KMS-11 (cell line): ENCODE results near the gene BCAS4.
"Not testable (repeated sequence)": the region's sequence is repeated elsewhere in the genome, so short reads cannot be mapped to it uniquely, and the experiment has no call there.

Source experiments
- H2AFZ ChIP-seq: fragments of 200-600 bp; sonication (generic); 2 replicates; pipeline ENCODE4 v1.6.1; 2016; ENCODE audit warnings: antibody characterized with exemption, mixed run types, low read depth
- H3K27ac ChIP-seq: fragments of 200-600 bp; sonication (generic); 2 replicates; pipeline ENCODE4 v1.6.1; 2016; ENCODE audit warnings: mild to moderate bottlenecking, mixed run types
- H3K27me3 ChIP-seq: fragments of 200-600 bp; sonication (generic); 2 replicates; pipeline ENCODE4 v1.6.1; 2017; ENCODE audit warnings: mild to moderate bottlenecking, low read depth, mixed run types, moderate library complexity; ENCODE audit not compliant: insufficient read depth
- H3K36me3 ChIP-seq: fragments of 200-600 bp; sonication (generic); 2 replicates; pipeline ENCODE4 v1.6.1; 2017; ENCODE audit warnings: mild to moderate bottlenecking, mixed run types; ENCODE audit not compliant: insufficient read depth
- H3K4me1 ChIP-seq: fragments of 200-600 bp; sonication (generic); 2 replicates; pipeline ENCODE4 v1.6.1; 2016; ENCODE audit warnings: mild to moderate bottlenecking, low read depth, mixed run types; ENCODE audit not compliant: poor library complexity, severe bottlenecking
- H3K4me2 ChIP-seq: fragments of 200-600 bp; sonication (generic); 2 replicates; pipeline ENCODE4 v1.7.0; 2016; ENCODE audit warnings: mild to moderate bottlenecking, mixed run types
- H3K4me3 ChIP-seq: fragments of 200-600 bp; sonication (generic); IDR thresholded peaks from 2 replicates; pipeline ENCODE4 v1.6.1; 2017; ENCODE audit warnings: low read depth, low read length, mixed read lengths; ENCODE audit not compliant: insufficient read depth
- H3K79me2 ChIP-seq: fragments of 200-600 bp; sonication (generic); 2 replicates; pipeline ENCODE4 v1.6.1; 2016; ENCODE audit warnings: low read depth, mixed run types; ENCODE audit not compliant: insufficient read depth
- H3K9ac ChIP-seq: fragments of 200-600 bp; sonication (generic); 2 replicates; pipeline ENCODE4 v1.6.1; 2016; ENCODE audit warnings: mild to moderate bottlenecking, mixed run types
- H4K20me1 ChIP-seq: fragments of 200-600 bp; sonication (generic); 2 replicates; pipeline ENCODE4 v1.6.1; 2016; ENCODE audit warnings: mild to moderate bottlenecking, mixed run types; ENCODE audit not compliant: insufficient read depth
- CTCF ChIP-seq: fragments of 200-600 bp; sonication (generic); conservative IDR thresholded peaks from 2 replicates; pipeline ENCODE4 v1.6.1; 2017; ENCODE audit warnings: low read depth, mild to moderate bottlenecking, antibody characterized with exemption, low read length, moderate library complexity, mixed read lengths

BCAS4 gene

GRCh38 chr20:50777373-50777772 lies 17.5 kb upstream of the BCAS4 start:
- no peaks in the 10 kb centered on the region for H4K20me1 ChIP-seq
- no peak overlapping the region for H2AFZ ChIP-seq
- H3K9ac ChIP-seq, result no peak overlapping the region
- H3K27ac ChIP-seq, result no peak overlapping the region
- no peak overlapping the region for H3K4me2 ChIP-seq
- H3K36me3 ChIP-seq, result no peaks in the 10 kb centered on the region
- H3K4me3 ChIP-seq, result no peak overlapping the region
- H3K27me3 ChIP-seq, result no peaks in the 10 kb centered on the region
- H3K4me1 ChIP-seq, result no peaks in the 10 kb centered on the region
- no peak for TF ChIP-seq CTCF
- H3K79me2 ChIP-seq, result no peaks in the 10 kb centered on the region

GRCh38 chr20:50778994-50779393 lies 15.9 kb upstream of the BCAS4 start:
- not testable (repeated sequence) for H3K79me2 ChIP-seq, H3K36me3 ChIP-seq, H3K4me2 ChIP-seq, H3K27me3 ChIP-seq, H3K4me1 ChIP-seq, H3K9ac ChIP-seq, H4K20me1 ChIP-seq, H3K27ac ChIP-seq, H2AFZ ChIP-seq, H3K4me3 ChIP-seq

DNA sequence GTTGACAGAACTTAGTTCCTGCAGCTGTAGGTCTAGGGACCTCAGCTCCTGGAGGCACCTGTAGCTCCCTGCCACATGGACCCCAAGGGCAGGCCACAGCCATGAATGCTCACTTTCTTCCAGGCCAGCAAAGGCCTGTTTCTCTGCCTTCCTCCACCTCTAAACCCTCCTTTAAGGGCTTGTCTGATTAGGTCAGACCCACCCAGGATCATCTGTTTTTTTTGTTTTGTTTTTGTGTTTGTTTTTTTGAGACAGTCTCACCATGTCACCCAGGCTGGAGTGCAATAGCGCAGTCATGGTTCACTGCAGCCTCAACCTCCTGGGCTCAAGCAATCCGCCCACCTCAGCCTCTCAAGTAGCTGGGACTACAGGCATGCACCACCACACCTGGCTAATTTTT lies 11.5 kb upstream of the BCAS4 start:
- H3K4me2 ChIP-seq, result no peak overlapping the region
- no peak for TF ChIP-seq CTCF
- no peaks in the 10 kb centered on the region for H4K20me1 ChIP-seq
- H3K36me3 ChIP-seq, result no peaks in the 10 kb centered on the region
- no peak overlapping the region for H3K4me3 ChIP-seq
- H3K27ac ChIP-seq, result no peak overlapping the region
- H2AFZ ChIP-seq, result no peak overlapping the region
- H3K27me3 ChIP-seq, result no peaks in the 10 kb centered on the region
- no peaks in the 10 kb centered on the region for H3K4me1 ChIP-seq
- H3K9ac ChIP-seq, result no peak overlapping the region
- H3K79me2 ChIP-seq, result no peaks in the 10 kb centered on the region

DNA sequence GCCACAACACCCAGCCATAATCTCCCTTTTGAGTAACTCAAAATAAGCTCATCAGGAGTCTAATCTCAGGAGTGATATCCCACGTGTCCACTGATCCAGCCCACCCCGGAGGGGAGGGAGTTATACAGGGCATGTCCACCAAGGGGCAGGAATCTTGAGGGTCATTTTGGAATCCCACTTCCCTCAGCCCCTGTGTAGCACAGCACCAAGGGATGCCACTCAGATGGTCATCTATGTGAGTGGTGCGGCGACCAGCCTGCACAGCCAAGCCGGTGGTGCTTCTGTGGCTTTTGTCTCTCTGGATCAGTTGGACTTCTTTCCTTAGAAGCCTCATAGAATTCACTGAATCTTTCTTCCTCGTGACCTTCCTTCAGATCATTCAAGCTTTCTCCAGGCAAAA lies 11.0 kb upstream of the BCAS4 start:
- Histone ChIP-seq H2AFZ (no peak overlapping the region), H3K4me1 (no peaks in the 10 kb centered on the region), H4K20me1 (no peaks in the 10 kb centered on the region), H3K4me3 (no peak overlapping the region), H3K9ac (no peak overlapping the region), H3K79me2 (no peaks in the 10 kb centered on the region), H3K27ac (no peak overlapping the region), H3K27me3 (no peaks in the 10 kb centered on the region), H3K36me3 (no peaks in the 10 kb centered on the region), H3K4me2 (no peak overlapping the region)
- no peak for TF ChIP-seq CTCF

DNA sequence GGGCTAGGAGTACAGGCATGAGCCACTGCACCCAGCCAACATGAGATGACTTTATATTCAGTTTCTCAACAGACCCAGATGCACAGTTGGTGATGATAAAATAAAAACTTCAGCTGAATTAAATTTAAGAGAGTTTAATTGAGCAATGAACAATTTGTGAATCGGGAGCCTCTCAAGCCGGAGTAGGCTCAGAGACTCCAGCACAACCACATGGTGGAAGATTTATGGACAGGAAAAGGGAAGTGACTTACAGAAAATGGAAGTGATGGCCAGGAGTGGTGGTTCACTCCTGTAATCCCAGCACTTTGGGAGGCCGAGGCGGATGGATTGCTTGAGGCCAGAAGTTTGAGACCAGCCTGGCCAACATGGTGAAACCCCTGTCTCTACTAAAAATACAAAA lies 10.4 kb upstream of the BCAS4 start:
- TF ChIP-seq CTCF, result no peak
- Histone ChIP-seq H3K9ac (no peak overlapping the region), H3K27ac (no peak overlapping the region)

More for the DNA sequence above, 10.4 kb upstream of the BCAS4 start:
- no peaks in the 10 kb centered on the region for H3K79me2 ChIP-seq
- H3K4me2 ChIP-seq, result no peak overlapping the region
- no peaks in the 10 kb centered on the region for H4K20me1 ChIP-seq
- no peaks in the 10 kb centered on the region for H3K27me3 ChIP-seq
- H3K4me3 ChIP-seq, result no peak overlapping the region
- no peak overlapping the region for H2AFZ ChIP-seq
- H3K4me1 ChIP-seq, result no peaks in the 10 kb centered on the region
- H3K36me3 ChIP-seq, result no peaks in the 10 kb centered on the region
